G401 (cell line): ENCODE results near the gene RIC8B. TPM values are rescaled to one million over a fixed set of nuclear protein-coding genes. Genes with fewer than 3 reads are reported as not detected.

Experiments used
- DNase-seq: peaks from one replicate; pipeline ENCODE4 v3.0.0-alpha.2; 2015; ENCODE audit warnings: low spot score
- in situ Hi-C: cut with HindIII; loops from 2 replicates; pipeline ENCODE4 v1.10.0; 2016; ENCODE audit warnings: low sequenced_read_pairs, mixed read lengths
- total RNA-seq: library from RNA; depleted of rRNA; stranded (reverse); fragments of >200 nt; shearing (Covaris generic); gene quantifications from 2 replicates; pipeline ENCODE4 v1.2.3, GENCODE V29; 2014

The RIC8B gene
- total RNA-seq, 1 experiment from 2014 or later = 19.4 TPM

DNA sequence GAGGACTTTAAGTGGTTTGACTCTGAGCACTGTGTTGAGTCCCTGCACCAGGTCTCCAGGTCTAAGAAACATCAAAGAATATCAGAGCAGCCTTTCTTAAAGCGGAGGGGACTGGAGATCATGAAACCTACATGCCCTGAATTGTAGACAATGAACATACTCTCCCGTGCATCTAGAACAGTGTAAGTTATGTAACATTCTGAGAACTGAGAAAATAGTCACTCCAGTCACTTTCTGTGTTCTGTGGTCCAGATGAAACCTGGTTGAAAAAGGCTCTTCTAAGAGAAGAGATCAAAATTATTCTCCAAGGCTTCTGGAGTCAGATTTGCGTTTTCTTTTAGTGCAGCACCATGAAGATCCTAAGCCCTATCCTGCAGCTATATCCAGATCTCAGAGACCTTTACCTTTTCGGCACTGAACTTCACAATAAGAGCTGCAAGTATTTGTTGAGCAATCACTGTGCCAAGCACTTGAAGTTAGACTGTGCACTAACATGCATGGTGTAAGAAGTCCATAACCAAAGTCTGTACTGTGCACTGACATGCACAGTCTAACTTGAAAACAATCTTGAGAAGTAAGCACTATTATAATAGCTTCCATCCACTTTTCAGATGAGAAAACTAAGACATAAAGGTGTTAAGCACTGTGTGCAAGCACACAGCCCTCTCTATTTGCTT, 115.6 kb downstream of the RIC8B start:
- in situ Hi-C loops = no loop called here
- DNase-seq = no peak

DNA sequence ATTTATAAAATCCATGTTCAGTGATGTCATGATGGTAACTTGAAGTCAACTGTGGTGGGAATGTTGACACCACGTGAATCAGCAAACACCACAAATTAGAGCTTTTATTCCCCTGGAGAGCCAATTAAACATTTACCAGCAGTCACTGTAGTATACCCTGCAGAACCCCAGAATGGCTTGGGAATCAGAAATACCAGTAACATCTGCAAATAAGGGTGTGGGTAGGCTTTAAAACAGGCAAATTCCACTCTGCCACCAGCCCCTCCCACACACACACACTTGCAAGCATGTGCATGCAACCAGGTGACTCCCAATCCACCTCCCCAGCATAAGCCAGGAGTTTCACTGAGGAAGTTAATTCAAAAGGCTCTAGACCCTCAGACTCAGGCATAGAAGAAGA, 117.6 kb downstream of the RIC8B start:
- in situ Hi-C loops = no loop called here
- DNase-seq = no peak

DNA sequence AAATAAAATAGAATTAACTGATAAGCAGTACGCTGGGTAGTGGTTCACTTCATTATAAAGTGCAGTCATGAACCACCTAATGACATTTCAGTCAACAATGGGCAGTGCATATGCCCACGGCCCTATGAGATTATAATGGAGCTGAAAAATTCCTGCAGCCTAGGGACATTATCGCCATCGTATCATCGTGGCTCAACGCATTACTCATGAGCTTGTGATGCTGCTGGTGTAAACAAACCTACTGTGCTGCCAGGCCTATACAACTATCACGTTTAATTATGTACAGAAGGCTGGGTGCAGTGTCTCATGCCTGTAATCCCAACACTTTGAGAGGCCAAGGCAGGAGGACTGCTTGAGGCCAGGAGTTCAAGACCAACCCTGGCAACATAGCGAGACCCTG, 119.0 kb downstream of the RIC8B start:
- DNase-seq = no peak

DNA sequence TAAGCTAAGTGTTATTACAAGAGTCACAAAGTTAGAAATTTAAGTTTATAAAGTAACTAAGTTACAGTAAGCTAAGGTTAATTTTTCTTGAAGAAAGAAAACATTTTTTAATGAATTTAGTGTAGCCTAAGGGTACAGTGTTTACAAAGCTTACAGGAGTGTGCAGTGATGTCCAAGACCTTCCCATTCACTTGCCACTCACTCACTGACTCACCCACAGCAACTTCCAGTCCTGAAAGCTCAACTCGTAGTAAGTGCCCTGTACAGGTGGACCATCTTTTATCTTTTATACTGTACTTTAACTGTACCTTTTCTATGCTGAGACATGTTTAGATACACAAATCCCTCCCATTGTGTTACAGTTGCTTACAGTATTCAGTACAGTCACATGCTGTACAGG, 120.3 kb downstream of the RIC8B start:
- DNase-seq = no peak
- in situ Hi-C loops = no loop called here

More for the DNA sequence above, 119.0 kb downstream of the RIC8B start:
- in situ Hi-C loops = no loop called here

DNA sequence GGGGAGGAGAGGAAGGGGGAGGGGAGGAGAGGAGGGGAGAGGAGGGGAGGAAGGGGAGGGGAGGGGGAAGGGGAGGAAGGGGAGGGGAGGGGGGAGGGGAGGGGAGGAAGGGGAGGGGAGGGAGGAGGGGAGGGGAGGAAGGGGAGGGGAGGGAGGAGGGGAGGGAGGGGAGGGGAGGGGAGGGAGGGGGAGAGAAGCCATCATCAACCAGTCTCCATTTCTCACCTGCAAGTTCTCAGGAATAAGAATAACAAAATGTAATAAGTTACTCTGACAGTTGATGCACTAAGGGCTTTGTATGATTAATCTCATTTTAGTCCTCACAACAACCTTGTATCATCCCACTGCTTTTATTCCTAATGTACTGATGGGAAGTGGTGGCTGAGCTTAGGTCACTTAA, 122.1 kb downstream of the RIC8B start:
- in situ Hi-C loops = no loop called here
- no peak for DNase-seq

DNA sequence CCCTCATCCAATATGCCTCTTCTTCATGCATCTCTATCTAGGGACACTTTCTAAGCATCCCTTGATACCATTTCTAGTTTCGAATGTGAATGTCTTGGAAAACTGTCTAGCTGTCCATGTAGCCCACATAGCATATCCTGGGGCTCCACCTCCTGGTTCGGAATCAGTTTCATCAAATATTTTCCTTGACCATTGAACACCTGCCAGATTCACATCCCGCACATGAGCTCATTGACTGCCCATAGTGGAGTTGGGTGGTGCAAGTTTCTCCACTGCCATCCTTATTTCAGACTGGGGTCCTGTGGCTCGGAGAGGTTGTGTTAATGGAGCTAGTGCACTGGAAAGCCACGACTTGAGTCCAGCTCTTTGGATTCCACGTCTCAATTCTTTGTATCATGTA, 122.6 kb downstream of the RIC8B start:
- in situ Hi-C loops = no loop called here
- no peak for DNase-seq

DNA sequence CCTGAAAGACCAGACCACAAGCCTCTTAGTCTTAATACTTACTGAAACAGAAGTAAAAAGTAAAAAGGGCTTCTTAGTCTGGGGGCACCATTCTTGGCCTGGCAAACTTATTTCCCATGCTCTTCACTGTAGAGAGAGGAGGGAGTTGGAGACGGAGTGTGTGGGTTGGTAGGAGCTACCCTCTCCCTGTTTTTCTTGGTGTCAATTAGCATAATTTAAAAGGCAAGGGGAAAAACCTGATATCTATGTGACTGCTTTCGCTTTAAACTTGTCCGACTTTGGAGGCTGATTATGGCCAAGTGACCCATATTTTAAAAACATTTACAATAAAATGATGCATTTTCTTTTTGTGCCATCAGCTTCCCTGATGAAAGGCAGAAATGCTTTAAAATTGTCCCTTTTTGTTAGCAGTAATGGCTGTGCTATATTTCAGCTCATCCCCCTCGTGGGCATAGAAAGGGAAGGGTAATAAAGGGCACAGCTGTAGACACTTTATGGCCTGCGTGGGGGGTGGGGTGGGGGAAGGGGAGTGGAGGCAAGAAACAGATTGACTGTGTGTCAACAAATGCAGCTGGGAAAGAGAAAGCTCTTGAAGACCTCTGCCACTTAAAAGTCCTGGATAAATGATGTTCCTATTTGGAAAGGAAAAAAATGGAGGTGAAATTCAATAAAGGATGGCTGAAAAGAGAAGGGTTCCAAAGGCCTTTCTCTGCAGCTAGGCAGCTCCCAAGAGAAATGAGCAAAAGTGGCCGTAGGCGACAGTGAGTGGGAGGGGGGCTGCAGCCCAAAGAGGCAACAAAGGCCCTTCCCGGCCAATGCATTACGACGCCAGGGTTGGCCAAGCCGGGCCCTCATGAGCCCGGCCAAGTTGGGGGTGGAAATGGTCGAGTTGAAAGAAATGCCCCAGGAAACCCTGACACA, 123.8 kb downstream of the RIC8B start:
- no peak for DNase-seq
- in situ Hi-C loops = no loop called here

DNA sequence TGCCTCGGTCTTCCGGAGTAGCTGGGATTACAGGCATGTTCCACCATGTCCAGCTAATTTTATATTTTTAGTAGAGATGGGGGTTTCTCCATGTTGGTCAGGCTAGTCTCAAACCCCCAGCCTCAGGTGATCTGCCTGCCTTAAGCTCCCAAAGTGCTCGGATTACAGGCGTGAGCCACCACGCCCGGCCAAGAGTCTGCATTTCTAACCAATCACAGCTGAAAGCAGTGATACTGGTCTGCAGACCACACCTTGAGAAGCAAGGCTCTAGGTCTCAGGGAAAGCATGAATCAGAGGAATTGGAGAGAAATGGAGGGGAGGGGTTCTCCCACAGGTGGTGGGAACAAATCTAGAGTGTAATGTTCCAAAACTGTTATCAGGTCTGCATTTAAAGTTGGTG, 126.1 kb downstream of the RIC8B start:
- DNase-seq = no peak
- in situ Hi-C loops = loop anchor here (5.0 kb wide), 1 partner anchor 47 kb away; no protein-coding TSS in a partner anchor

DNA sequence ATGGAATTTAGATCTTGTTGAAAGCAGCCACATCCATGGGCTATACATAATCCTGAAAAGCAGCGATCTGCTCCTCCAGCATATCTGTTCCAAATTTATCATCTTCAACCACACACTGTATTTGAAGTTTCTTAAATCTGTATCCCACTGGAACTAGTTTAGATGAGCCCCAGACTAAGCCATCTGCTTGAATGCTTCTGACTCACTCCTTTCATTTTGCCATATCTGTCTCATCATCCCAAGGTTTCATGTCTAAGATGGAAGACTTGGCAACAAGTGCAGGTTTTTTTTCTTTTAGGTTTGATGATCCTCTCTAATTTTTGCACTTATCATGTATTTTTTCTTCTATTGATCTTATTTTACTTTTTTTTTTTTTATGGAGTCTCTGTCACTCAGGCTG, 126.8 kb downstream of the RIC8B start:
- no peak for DNase-seq
- in situ Hi-C loops = loop anchor here (5.0 kb wide), 1 partner anchor 46 kb away; no protein-coding TSS in a partner anchor

DNA sequence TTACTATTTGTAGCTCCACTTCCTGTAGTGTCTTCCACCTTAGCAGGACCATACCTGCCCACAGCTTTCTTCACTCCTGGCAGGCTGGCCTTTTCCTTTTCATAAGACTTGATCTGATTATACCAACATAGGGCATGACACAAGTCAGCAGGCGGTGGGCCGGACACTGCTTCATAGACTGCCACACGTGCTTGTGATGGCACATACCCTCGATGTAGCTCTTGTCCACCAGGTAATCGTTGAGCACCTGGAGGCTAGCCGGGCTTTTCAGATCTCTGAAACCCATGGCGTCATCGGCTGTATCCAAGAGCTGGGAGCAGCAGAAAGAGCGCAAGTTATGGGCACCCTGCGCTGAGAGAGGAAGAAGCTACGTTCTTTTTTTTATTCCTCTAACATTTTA, 127.6 kb downstream of the RIC8B start:
- in situ Hi-C loops = loop anchor here (5.0 kb wide), 1 partner anchor 45 kb away; no protein-coding TSS in a partner anchor
- DNase-seq = no peak

DNA sequence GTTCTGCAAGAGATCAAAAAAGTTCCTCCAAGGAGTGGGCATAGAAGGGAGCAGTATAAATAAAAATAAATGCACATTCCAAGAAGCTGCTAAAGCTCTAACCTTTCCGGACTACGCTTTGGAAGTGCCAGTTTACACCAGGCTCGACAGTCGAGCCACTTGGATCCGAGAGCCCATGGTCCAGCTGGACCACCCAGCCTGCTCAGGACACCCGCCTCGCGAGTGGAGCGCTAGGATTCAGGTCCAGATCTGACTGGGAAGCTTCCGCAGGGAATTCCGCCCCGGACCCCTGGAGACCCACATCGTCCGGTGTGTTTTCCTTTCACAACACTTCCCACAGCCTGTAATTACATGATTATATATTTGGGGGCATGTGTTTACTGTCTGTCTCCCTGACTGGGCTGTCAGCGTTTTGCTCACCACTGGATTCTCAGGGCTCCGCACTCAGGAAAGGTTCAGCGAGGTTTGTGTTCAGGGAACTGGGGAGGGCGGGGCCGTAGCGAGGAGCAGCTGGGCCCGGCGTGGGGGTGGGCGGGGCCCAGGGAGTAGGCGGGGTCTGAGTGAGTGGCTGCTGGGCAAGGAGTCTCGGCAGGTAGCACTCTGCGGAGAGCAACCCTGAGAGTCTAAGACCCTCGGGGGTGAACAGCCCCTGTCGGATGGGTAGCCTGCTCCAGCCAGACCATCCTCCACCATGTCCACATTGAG, 128.9 kb downstream of the RIC8B start:
- peak; percentile 21 for DNase-seq
- in situ Hi-C loops = loop anchor here (5.0 kb wide), 1 partner anchor 44 kb away; no protein-coding TSS in a partner anchor

DNA sequence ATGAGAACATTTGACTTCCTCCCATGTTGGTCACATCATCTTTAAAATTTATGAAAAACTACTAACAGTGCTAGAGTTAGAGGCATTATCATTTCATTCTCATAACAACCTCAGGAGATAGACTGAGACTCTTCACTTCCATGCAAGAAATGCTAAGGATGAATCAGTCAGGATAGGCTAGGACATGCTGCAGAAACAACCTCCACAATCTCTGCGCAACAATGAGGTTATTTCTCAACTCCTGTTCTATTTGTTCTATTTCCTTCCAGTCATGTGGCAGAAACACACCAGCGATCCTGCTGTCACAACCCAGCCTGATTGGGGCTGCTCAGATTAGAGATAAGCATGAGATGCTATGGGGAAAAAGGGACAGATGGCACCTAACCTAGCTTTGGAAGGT, 132.2 kb downstream of the RIC8B start:
- in situ Hi-C loops = no loop called here
- no peak for DNase-seq

DNA sequence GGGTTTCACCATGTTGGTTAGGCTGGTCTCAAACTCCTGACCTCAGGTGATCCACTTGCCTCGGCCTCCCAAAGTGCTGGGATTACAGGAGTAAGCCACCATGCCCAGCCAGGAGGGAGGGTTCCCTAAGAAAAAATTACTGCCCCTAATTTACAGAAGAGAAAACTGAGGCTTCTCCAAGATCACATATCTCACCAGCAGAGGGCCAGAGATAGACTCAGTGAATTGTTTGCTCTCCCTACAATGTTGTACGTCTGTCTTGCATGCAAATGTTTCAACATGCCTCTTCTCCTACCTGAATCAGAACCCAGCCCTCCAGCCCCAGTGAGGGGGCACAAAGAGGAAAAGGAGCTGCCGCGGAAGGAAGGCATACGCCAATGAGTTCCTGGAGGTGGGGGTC, 132.9 kb downstream of the RIC8B start:
- in situ Hi-C loops = no loop called here
- no peak for DNase-seq

DNA sequence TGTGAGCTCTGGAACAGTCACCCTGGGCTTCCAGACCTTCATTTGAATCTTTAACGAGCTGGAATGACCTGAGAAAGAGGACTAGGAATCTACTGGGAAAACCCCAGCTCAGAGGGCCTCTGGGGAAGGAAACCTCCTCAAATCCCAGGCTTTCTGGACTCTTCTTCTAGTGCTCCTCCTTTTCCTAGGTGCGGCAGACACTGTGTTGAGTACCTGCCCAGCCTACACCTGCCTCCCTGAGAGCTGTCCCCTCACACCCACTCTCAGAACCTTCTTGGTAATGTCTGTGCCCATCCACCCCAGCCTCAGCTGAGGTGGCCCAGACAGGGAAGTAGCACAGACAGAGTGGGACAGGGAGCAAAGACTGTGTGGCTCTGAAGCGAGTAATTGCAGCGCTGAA, 133.4 kb downstream of the RIC8B start:
- in situ Hi-C loops = no loop called here
- no peak for DNase-seq

DNA sequence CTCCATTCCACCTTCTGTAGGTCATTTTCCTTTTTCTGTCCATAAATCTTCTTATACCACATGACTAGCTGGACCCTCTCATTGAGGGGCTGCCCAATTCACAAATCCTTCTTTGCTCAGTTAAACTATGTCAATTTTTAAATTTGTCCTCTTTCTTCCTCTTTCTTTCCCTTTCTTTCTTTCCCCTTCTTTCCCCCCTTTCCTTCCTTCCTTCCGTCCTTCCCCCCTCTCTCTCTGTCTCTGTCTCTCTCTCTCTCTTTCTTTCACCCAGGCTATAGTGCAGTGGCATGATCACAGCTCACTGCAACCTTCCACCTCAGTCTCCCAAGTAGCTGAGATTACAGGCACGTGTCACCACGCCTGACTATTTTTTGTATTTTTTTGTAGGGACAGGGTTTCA, 134.1 kb downstream of the RIC8B start:
- DNase-seq = no peak
- in situ Hi-C loops = no loop called here

DNA sequence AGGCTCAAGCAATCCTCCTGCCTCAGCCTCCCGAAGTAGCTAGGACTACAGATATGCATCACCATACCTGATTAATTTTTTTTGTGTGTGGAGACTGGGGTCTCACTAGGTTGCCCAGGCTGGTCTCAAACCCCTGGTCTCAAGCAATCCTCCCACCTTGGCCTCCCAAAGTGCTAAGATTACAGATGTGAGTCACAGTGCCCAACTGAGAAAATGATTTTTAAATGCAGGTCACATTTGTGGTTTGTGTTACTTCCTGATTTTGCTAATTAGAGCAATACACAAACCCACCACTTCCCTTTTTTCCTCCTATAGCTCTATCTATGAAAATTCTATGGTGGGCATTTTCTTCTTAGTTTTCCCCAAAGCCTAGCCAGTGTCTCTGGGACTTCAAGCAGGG, 135.7 kb downstream of the RIC8B start:
- in situ Hi-C loops = no loop called here
- no peak for DNase-seq

DNA sequence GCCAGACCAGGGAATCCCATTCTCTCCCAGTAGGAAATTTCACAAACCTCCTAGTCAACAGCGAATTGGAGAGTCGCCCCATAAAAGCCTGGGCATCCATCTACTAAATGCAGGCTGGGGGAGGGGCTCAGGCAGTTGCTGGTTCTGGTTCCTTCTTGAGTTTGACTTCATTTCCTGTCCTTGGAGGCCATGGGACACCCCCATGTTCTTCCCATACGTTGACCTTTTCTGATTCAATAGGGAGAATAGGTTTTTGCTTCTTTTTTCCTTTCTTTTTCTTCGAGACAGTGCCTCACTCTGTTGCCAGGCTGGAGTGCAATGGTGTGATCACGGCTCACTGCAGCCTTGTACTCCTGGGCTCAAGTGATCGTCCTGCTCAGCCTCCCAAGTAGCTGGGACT, 137.1 kb downstream of the RIC8B start:
- DNase-seq = no peak
- in situ Hi-C loops = no loop called here

DNA sequence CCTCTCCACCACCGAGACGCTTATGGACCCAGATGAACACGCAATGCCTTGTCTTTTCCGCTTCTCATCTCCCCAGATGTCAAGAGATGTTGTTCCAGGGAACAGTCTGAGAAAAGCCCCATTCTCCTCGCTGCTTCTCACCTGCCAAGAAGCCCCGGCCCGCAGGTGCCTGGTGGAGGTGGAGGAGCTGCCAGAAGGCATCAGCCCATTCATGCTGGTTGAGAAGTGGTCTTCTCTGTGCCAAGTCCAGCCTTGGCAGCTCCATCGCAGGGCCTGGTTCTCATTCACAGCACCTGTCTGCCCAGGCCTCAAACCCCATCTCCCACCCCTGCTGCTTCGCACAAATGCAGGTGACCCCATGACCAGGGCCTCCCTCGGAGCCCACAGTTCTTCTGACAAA, 139.0 kb downstream of the RIC8B start:
- DNase-seq = no peak
- in situ Hi-C loops = no loop called here

DNA sequence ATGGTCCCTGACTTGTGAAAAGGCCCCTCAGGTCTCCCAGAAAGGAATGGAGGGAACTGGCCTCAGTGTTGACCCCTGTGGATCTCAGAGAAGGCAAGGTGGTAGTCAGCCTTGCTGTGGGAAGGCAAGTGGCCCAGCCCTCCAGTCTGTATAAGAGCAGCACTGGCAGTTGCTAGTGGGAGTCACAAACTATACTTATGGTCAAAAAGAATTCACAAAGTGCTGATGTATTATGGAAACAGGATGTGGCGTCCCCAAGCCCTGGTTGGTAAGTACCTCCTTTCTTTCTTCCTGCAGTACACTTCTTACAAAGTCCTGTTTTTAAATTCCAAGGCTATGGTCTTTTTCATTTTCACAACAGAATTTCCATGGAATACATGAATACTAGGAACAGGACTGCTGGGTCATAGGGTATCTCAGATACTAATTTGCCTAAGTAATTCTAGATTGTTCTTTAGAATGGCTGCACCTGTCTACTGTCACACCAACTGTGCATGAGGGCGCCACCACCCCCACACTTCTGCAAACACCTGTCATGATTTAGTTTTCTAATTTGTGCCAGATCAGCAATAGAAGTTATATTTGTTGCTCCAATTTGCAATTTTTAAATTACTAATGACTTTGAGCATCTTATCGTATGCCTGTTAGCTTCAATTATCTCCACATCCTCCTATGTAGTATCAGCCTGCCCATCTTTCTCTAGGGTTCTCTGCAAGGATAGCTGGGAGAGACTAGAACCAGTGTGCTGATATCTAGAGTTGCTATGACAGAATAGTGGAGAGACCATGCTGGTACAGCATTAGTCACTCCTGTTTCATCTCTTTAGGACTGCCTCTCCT, 140.5 kb downstream of the RIC8B start:
- in situ Hi-C loops = no loop called here
- no peak for DNase-seq
